ENCODE measurements around the gene DAAM1.

The DAAM1 gene

DNA sequence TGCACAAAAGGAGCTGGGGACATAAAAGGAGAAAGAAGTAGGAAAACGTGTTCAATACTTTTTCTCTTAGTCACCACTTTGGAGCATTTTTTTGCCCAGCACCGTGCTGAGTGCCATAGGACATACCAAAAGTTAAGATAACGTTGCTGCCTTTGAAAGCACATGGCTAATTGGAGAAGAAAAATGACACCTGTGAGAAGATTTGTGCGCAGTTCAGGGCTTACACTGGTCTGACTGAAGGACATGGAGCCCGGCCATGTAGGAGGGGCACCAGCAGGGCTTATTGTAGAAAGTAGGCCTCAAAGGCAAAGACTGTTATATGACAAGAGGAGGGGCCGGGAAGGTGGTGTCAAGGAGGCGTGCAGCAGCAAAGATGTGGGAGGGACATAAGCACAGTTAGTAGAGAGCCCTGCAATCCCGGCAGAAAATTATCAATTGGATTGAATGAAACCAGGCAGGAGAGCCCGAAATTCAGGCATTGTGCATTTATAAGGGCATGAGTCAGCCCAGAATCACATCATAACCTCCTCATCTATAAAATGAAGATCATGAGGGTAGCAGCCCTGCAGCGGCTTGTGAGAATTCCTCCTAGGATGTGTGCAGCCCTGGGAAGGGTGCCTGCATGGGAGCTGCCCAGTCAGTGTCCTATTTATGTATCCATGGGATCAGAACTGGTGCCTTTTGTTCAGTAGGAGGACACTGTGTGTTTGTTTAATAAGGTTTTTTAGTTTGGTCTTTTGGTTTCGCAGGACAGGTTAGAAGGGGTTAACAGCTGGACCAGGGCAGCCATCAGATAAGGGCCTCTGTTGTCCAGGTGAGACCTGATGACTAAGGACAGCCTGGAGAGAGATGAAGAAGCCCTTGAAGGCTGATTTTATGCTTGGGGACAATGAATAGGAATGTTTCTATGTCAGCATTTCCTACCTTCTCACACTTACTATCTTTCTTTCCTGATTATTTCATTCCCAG is 154.3 kb downstream of the DAAM1 start:
- Mint-ChIP-seq H3K4me1 (ENCODE audit: low read depth) (no peaks in the 10 kb centered on the region), H3K4me3 (no peak overlapping the region), H3K27me3 (ENCODE audit: low read depth) (no peaks in the 10 kb centered on the region), H3K9me3 (no peaks in the 10 kb centered on the region), H3K36me3 (ENCODE audit: low read depth) (peaks cover 4% of the 10 kb centered on the region), H3K27ac (no peak overlapping the region)

DNA sequence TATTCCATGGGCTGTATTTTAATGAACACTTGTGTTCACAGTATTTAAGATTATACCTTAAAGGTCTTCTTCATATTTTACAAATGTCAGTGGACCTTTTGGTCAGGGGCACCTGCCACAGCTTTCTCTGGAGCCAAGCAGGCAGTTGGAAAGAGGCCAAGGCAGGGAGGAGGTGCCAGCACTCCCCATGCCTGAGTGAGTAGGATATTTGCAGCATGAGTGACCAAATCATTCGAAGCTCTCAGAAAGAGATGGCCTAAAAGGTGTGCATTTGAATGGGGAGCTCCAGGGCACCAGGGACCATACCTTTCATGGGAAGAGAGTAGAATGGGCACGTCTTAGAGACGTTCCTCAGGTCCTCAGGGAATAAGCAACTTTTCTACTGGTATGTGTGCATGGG is 155.1 kb downstream of the DAAM1 start:
- H3K4me1 Mint-ChIP-seq (ENCODE audit: low read depth) = no peaks in the 10 kb centered on the region
- H3K36me3 Mint-ChIP-seq (ENCODE audit: low read depth) = peaks cover 4% of the 10 kb centered on the region
- no peaks in the 10 kb centered on the region for H3K27me3 Mint-ChIP-seq (ENCODE audit: low read depth)
- no peaks in the 10 kb centered on the region for H3K9me3 Mint-ChIP-seq
- H3K27ac Mint-ChIP-seq = no peak overlapping the region
- no peak overlapping the region for H3K4me3 Mint-ChIP-seq

DNA sequence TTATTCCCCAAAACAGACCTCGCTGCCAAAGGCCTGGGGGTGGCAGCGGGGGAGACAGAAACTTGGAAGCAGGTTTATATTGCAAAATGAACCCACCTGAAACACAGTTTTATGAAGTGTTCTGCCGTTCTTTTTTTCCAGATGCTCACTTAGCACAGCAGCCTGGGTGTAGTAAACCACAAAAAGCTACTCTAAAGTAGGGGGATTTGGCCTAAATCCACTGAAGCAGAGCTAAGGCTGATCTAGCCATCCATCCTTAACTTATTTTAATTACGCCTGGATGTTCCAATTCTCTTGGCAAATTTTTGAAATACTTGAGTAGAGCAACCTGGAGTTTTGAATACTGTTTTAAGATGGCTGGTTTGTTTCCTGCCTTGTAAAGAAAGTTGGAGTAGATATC is 155.5 kb downstream of the DAAM1 start:
- Mint-ChIP-seq H3K36me3 (ENCODE audit: low read depth) (peaks cover 4% of the 10 kb centered on the region), H3K4me3 (no peak overlapping the region), H3K4me1 (ENCODE audit: low read depth) (no peaks in the 10 kb centered on the region), H3K27me3 (ENCODE audit: low read depth) (no peaks in the 10 kb centered on the region), H3K27ac (no peak overlapping the region), H3K9me3 (no peaks in the 10 kb centered on the region)

DNA sequence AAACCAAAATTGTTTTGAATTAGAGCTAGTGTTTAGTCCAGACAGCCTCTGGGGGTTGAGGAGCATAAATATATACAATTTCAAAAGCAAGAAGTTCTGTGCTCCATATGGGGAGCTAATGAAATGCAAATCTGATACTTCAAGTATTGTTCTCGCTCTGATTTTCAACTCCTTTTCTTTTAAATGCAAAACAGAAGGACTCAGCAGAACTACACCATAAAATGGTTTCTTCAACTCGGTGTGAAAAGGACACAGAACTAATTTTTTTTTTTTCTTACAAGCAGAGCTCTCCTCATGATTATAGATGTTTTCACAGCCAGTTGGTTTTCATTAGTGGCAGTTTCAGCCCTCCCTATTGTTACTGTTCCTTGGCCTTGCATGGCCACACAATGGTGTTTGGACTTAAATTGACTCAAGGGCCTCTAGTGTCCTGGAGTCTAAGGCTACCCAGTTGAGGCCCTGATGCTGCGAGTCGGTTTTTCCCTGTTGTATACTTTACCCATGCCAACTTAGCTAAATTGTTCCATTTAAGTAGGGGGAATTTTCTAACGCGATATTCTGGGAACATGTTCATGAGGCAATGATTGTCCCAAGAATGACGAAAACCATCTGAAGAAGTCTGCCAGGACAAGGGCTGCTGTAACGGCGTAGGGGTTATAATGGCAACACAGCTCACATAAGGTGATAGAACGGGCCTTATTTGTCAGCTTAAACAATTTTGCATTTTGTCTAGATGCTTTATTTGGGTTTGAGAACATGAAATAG is 156.4 kb downstream of the DAAM1 start:
- Mint-ChIP-seq H3K9me3 (no peaks in the 10 kb centered on the region), H3K27ac (no peak overlapping the region), H3K4me3 (no peak overlapping the region), H3K36me3 (ENCODE audit: low read depth) (peaks cover 4% of the 10 kb centered on the region), H3K27me3 (ENCODE audit: low read depth) (no peaks in the 10 kb centered on the region), H3K4me1 (ENCODE audit: low read depth) (no peaks in the 10 kb centered on the region)

DNA sequence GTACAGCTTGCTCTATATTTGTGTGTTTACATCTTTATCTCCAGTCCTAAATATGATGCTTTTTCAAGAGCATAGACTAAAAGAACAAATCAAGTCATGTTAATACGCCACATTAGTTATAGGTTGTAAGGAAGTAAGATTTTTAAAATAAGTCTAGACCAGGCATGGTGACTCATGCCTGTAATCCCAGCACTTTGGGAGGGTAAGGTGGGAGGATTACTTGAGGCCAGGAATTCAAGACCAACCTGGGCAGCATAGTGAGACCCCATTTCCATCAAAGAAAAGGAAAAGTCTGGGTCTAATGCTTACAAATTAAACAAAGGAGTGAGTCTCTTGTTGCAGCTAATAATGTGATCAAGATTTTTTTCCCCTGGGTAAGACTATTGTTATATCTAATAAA is 157.9 kb downstream of the DAAM1 start:
- H3K27ac Mint-ChIP-seq = no peak overlapping the region
- H3K4me1 Mint-ChIP-seq (ENCODE audit: low read depth) = no peaks in the 10 kb centered on the region
- H3K9me3 Mint-ChIP-seq = no peaks in the 10 kb centered on the region
- peaks cover 2% of the 10 kb centered on the region for H3K36me3 Mint-ChIP-seq (ENCODE audit: low read depth)
- H3K4me3 Mint-ChIP-seq = no peak overlapping the region
- H3K27me3 Mint-ChIP-seq (ENCODE audit: low read depth) = no peaks in the 10 kb centered on the region

DNA sequence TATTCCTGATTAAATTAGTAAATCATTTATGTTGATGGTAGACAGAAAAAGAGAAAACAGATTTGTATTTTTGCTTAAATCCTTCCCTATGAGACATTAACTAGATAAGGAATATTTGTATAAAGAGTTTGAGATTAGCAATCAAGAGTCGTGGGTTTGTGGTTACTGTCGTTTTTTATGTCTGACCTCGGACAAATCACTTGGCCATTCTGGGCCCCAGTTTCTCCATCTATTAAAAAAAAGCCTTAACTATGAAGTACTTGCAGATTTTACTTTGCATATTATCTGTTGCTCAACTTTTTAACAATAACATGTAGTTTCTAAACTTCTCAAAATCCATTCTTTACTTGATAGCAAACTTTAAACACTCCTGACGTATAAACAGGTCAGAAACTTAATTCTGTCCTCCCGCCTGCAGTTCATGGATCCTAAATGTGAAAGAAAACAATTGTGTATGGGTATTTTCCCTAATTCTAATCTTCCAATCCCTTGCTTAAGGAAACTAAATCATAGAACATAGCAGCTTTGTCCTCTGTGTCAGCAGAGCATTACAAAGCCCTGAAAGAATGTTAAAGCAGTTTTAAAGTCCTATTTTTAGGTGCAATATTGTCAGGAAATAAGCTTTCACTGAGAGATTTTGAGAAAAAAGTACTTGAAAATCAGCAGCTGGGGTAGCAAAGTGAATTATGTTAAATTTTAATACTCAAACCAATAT is 158.5 kb downstream of the DAAM1 start:
- no peaks in the 10 kb centered on the region for H3K4me1 Mint-ChIP-seq (ENCODE audit: low read depth)
- peaks cover 2% of the 10 kb centered on the region for H3K36me3 Mint-ChIP-seq (ENCODE audit: low read depth)
- no peaks in the 10 kb centered on the region for H3K9me3 Mint-ChIP-seq
- no peak overlapping the region for H3K27ac Mint-ChIP-seq
- no peak overlapping the region for H3K4me3 Mint-ChIP-seq
- H3K27me3 Mint-ChIP-seq (ENCODE audit: low read depth) = no peaks in the 10 kb centered on the region

DNA sequence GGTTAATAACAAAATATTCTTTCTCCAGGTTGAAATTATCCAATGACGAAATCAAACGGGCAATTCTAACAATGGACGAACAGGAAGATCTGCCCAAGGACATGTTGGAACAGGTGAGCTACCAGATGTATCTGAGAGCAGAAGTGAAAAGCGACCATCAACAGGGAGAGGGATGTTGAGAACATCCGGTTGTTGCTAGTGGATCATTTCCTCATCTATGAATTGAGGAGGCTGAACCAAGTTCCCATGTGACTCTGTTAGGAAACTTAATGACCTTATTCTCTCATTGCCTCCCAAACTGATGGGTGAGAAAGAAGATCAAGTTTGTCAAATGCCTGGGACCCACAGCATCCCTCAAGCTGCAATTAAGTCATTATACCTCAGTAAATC is 159.0 kb downstream of the DAAM1 start:
- H3K36me3 Mint-ChIP-seq (ENCODE audit: low read depth) = peaks cover 4% of the 10 kb centered on the region
- no peak overlapping the region for H3K4me3 Mint-ChIP-seq
- no peaks in the 10 kb centered on the region for H3K4me1 Mint-ChIP-seq (ENCODE audit: low read depth)
- H3K27me3 Mint-ChIP-seq (ENCODE audit: low read depth) = no peaks in the 10 kb centered on the region
- no peaks in the 10 kb centered on the region for H3K9me3 Mint-ChIP-seq
- no peak overlapping the region for H3K27ac Mint-ChIP-seq

DNA sequence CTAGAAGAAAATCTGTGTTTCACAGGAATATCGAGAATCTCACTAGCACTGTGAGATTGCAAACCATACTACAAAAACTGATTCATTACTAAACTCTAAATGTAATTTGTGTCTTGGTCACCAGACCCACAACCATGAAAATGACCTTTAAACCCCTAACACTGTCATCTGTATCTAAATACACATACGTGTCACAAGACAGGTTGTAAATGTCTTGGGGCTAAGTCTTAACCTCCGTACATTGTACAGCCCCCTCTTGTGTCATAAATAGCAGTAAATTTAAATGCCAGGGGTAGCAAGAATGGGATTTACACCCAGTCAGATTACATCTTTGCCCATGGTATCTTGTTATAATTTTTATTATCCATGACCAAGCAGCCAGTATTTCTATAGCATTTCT is 159.4 kb downstream of the DAAM1 start:
- Mint-ChIP-seq H3K4me3 (no peak overlapping the region), H3K4me1 (ENCODE audit: low read depth) (no peaks in the 10 kb centered on the region), H3K36me3 (ENCODE audit: low read depth) (peaks cover 4% of the 10 kb centered on the region)

DNA sequence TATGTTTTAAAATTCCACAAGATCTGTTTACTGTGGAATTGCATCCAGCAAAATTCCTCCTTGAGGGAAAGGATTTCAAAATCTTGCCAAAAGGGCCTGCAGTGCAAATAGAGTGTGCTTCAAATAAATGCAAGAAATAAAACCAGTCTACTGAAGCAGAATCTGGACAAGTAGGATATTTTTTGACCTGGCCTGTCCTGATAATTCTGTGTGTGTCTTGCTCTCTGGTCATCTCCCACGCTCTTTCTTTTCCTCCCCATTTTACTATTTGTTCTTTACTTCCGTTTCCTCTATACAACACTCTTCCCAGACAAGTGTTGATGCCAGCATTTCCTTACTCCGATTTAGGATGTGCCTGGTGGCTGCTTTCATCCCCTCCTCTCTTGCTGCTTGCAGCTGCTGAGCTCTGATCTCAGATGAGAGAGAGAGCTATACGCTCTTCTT is 160.8 kb downstream of the DAAM1 start:
- H3K27me3 Mint-ChIP-seq (ENCODE audit: low read depth) = no peaks in the 10 kb centered on the region
- no peaks in the 10 kb centered on the region for H3K4me1 Mint-ChIP-seq (ENCODE audit: low read depth)
- H3K4me3 Mint-ChIP-seq = no peak overlapping the region
- H3K27ac Mint-ChIP-seq = no peak overlapping the region
- no peaks in the 10 kb centered on the region for H3K9me3 Mint-ChIP-seq
- H3K36me3 Mint-ChIP-seq (ENCODE audit: low read depth) = peaks cover 4% of the 10 kb centered on the region

More for the DNA sequence above, 159.4 kb downstream of the DAAM1 start:
- H3K27me3 Mint-ChIP-seq (ENCODE audit: low read depth) = no peaks in the 10 kb centered on the region
- no peak overlapping the region for H3K27ac Mint-ChIP-seq
- no peaks in the 10 kb centered on the region for H3K9me3 Mint-ChIP-seq

DNA sequence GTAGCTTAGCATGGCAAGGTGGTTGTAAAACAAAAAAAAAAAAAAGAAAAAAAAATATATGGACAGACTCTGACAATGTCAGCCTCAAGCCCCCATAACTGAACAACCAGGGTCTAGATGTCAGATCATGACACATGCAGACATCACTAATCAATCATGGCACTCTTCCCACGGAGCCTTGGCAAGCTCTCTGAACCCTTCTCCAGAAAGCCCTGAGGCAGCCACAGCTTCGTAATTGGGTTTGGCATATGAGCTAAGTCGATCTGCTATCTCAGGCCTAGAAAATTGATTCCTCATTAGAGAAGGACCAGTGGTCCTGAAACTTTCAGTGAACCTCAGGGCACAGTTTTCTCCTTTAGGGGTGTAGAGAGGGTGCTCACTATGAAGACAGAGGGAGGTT is 164.5 kb downstream of the DAAM1 start:
- Mint-ChIP-seq H3K27me3 (ENCODE audit: low read depth) (no peaks in the 10 kb centered on the region), H3K9me3 (no peaks in the 10 kb centered on the region), H3K27ac (no peak overlapping the region), H3K36me3 (ENCODE audit: low read depth) (peaks cover 4% of the 10 kb centered on the region), H3K4me1 (ENCODE audit: low read depth) (no peaks in the 10 kb centered on the region), H3K4me3 (no peak overlapping the region)

DNA sequence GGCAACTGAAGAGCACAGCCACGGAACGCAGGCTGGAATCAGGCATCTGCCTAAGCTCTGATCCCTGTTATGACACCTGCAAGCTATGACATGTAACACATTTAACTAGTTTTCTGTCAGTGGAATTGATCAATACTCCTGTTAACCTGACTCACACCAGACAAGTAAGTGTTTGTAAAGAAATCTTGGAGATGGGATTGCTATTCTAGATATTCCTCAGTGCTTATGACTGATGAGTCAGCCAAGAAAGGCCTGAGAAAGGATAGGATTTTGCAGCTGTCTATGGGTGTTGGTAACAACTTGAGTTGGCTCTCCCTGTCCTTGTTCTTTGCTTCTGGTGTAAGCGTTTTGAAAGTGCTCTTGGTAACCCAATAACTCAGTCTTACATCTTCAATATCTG is 166.2 kb downstream of the DAAM1 start:
- Mint-ChIP-seq H3K4me3 (no peak overlapping the region), H3K36me3 (ENCODE audit: low read depth) (peaks cover 2% of the 10 kb centered on the region), H3K27ac (no peak overlapping the region), H3K9me3 (no peaks in the 10 kb centered on the region), H3K27me3 (ENCODE audit: low read depth) (no peaks in the 10 kb centered on the region), H3K4me1 (ENCODE audit: low read depth) (no peaks in the 10 kb centered on the region)

DNA sequence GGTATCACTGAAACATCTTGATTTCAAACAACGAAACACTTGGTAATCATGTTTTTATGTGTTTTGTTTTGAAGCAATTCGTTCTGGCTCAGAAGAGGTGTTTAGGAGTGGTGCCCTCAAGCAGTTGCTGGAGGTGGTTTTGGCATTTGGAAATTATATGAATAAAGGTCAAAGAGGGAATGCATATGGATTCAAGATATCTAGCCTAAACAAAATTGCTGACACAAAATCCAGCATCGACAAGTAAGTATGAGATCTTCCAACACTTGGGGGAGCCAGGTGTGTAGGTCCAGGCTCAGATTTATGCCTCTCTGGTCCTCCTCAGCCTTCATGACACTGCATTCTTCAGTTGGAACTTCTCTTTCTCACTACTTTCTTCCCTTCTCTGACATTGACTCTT is 166.6 kb downstream of the DAAM1 start:
- Mint-ChIP-seq H3K27me3 (ENCODE audit: low read depth) (no peaks in the 10 kb centered on the region), H3K27ac (no peak overlapping the region), H3K4me1 (ENCODE audit: low read depth) (no peaks in the 10 kb centered on the region), H3K36me3 (ENCODE audit: low read depth) (peaks cover 2% of the 10 kb centered on the region), H3K4me3 (no peak overlapping the region), H3K9me3 (no peaks in the 10 kb centered on the region)

DNA sequence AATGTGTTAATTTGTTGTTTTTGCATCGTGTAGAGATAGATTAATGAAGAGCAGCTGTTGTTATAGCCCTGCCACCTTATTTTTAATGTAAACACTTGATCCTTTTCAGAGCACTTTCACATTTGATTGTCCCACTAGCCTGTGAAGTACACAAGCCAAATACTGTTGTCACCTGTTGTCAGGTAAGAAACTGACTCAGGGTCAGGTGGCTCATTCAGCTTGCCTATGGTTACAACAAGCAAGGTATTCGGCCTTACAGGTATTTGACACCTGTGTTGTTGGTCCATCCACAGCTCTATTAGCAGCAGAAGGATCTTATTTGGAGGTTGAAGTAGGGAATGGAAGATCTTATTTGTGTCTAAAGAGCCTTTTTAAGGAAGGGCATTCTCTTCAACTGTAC is 167.8 kb downstream of the DAAM1 start:
- Mint-ChIP-seq H3K4me1 (ENCODE audit: low read depth) (no peaks in the 10 kb centered on the region), H3K4me3 (no peak overlapping the region), H3K27me3 (ENCODE audit: low read depth) (no peaks in the 10 kb centered on the region), H3K9me3 (no peaks in the 10 kb centered on the region), H3K36me3 (ENCODE audit: low read depth) (peaks cover 2% of the 10 kb centered on the region), H3K27ac (no peak overlapping the region)

DNA sequence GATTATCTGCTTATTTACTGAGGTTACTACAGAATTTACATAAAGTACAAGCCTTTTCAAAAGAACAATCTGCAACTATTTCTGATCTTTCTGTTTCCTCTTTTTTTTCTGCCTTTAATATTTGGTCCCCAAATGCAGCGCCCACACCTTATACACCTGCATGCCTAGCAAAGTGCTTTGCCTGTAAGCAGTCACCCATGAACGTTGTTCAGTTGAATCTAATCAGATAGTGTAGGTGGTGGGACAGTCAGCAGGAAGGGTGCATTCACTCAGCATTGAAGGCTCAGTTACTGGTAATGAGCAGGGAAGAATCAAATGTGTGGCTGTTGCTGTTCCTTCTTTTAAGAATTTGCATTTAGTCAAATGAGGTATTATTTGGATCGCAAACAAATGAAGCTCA is 168.3 kb downstream of the DAAM1 start:
- no peaks in the 10 kb centered on the region for H3K4me1 Mint-ChIP-seq (ENCODE audit: low read depth)
- no peak overlapping the region for H3K4me3 Mint-ChIP-seq

More for the DNA sequence above, 168.3 kb downstream of the DAAM1 start:
- H3K27me3 Mint-ChIP-seq (ENCODE audit: low read depth) = no peaks in the 10 kb centered on the region
- H3K27ac Mint-ChIP-seq = no peak overlapping the region
- H3K9me3 Mint-ChIP-seq = no peaks in the 10 kb centered on the region
- H3K36me3 Mint-ChIP-seq (ENCODE audit: low read depth) = peaks cover 2% of the 10 kb centered on the region

All from T-helper 1 cell treated with Interleukin-12 subunit alpha and Interleukin-12 subunit beta and Interleukin-4 antibody, amounts not matched to agents 30 μg/mL and 1 μg/mL, for 36 hours (primary cell).